HS-27A (cell line): ENCODE data around the gene GID8.
"Not testable (repeated sequence)": the region's sequence is repeated elsewhere in the genome, so short reads cannot be mapped to it uniquely, and the experiment has no call there.

ENCODE experiments used
- DNase-seq: peaks from one replicate; pipeline ENCODE4 v3.0.0-alpha.2; 2012; ENCODE audit warnings: low read depth, missing footprints

GID8 gene

GRCh38 chr20:62958388-62959100, 20.6 kb downstream of the GID8 start:
- no peak for DNase-seq

GRCh38 chr20:62959101-62959971, 21.4 kb downstream of the GID8 start:
- no peak for DNase-seq

- DNase-seq: no peak
Measured at GRCh38 chr20:62959998-62960436, 22.1 kb downstream of the GID8 start.

- not testable (repeated sequence) for DNase-seq
Measured at GRCh38 chr20:62960446-62961309, 22.7 kb downstream of the GID8 start.

- DNase-seq: no peak
Measured at GRCh38 chr20:62961310-62961783, 23.4 kb downstream of the GID8 start.

- DNase-seq: no peak
Measured at GRCh38 chr20:62961799-62962198, 23.9 kb downstream of the GID8 start.

GRCh38 chr20:62962221-62962879, 24.4 kb downstream of the GID8 start:
- DNase-seq: no peak

GRCh38 chr20:62962891-62963613, 25.1 kb downstream of the GID8 start:
- no peak for DNase-seq

GRCh38 chr20:62963614-62964397, 25.9 kb downstream of the GID8 start:
- no peak for DNase-seq

- DNase-seq: no peak
Measured at GRCh38 chr20:62964700-62965099, 26.8 kb downstream of the GID8 start.

- no peak for DNase-seq
Measured at GRCh38 chr20:62965363-62965771, 27.4 kb downstream of the GID8 start.

GRCh38 chr20:62966212-62967148, 28.5 kb downstream of the GID8 start:
- no peak for DNase-seq

- DNase-seq: no peak
Measured at GRCh38 chr20:62967149-62967501, 29.2 kb downstream of the GID8 start.

- DNase-seq: no peak
Measured at GRCh38 chr20:62967628-62968351, 29.8 kb downstream of the GID8 start.

GRCh38 chr20:62968378-62969178, 30.6 kb downstream of the GID8 start:
- DNase-seq: no peak

GRCh38 chr20:62969179-62969760, 31.3 kb downstream of the GID8 start:
- DNase-seq: no peak

- DNase-seq: no peak
Measured at GRCh38 chr20:62969939-62970306, 32.0 kb downstream of the GID8 start.
